GM04504 (cell line): ENCODE measurements around the gene CYP1B1.

Experiments used
- DNase-seq: peaks from one replicate; pipeline ENCODE4 v3.0.0-alpha.2; 2012; ENCODE audit warnings: low read depth

Gene CYP1B1

DNA sequence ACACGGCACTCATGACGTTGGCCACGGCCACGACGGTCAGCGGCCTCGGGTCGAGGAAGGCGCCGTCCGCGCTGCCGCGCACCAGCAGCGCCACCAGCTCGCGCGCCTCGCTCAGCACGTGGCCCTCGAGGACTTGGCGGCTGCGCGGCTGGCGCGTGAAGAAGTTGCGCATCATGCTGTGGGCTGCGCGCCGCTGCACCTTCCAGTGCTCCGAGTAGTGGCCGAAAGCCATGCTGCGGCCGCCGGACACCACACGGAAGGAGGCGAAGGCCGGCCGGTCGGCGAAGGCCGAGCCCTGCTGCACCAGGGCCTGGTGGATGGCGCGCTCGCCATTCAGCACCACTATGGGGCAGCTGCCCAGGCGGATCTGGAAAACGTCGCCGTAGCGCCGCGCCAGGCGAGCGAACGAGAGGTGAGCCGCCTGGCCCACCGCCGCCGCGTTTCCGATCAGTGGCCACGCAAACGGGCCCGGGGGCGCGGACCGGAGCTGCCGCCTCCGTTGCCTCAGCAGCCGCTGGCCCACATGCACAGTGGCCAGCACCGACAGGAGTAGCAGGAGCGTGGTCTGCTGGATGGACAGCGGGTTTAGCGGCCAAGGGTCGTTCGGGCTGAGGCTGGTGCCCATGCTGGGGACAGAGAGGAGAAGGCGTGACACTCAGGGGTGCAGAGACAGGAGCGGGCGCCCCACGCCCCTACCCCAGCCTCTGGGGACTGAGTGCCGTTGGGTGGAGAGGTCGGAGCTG, 1.0 kb downstream of the CYP1B1 start:
- DNase-seq, result no peak

DNA sequence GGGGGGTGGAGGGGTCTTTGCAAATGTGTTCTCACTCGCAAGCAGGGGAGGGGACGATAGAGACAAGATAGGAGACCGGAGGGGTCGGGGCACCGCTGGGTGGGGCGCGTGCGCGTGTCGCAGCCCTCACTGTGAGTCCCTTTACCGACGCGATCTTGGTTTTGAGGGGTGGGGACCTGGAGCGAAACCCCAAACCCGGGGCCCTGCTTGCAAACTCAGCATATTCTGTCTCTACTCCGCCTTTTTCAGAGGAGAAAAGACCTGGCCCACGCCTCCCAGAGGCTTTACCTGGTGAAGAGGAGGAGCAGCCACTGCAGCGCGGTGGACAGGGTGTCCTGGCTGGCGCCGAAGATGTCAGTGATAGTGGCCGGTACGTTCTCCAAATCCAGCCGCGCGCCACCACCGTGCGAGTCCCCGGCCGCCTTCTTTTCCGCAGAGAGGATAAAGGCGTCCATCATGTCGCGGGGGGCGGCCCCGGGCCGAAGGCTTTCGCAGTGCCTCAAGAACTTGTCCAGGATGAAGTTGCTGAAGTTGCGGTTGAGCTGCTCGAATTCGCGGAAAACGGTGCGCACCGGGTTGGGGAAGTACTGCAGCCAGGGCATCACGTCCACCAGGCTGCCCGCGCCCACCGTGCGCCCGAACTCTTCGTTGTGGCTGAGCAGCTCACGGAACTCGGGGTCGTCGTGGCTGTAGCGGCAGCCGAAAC, 1.7 kb downstream of the CYP1B1 start:
- DNase-seq, result no peak

DNA sequence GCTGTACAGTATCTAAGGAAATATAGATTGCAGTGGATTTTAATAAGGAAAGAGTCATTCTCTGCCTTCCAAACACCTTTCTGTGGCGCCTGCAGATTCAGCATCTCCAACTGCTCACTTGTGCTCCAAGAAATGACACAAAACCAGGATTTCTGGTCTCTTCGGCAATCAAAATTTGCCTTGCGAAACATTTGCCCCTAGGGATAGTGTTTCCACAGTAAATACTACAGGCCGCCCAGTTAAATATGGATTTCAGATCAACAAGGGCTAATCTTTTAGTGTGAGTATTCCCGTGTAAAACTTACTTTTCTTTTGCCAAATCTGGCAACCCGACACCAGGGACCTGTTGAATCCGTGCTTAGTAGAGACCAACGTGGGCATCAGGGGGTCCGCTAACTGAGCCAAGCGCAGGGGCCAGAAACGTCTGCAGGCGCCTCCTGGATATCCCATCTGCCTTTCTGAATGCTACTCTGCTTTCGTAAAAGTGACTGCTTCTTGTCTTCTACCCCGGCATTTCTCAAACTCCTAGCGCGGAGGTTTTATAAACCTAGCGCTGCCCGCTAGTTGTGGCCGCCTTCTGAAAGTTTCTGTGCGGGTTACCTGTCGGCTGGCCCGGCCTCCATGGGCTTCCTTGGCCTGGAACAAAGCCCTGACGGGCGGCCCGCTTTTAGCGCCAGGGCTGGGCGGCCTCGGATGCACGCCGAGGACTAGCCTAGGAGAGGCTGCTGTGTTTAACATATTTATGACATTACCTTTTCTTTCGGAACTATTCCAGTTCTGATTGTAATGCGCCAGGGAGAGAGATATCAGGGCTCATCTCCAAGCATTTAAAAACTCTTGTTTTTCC, 2.5 kb downstream of the CYP1B1 start:
- no peak for DNase-seq

DNA sequence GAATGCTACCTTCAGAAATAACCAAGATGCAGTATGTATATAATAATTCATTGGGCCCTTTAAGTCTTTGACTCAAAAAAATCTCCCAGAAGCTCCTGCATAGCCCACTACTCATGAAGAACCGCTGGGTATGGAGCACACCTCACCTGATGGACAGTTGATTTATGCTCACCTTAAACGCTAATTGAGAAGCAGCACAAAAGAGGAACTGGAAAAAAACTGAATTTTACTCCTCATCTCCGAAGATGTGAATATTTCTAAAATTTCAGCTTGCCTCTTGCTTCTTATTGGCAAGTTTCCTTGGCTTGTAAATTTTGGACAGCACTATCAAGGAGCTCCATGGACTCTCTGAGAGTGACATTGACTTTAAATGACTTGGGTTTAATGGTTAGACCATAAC, 5.5 kb downstream of the CYP1B1 start:
- DNase-seq, result no peak

DNA sequence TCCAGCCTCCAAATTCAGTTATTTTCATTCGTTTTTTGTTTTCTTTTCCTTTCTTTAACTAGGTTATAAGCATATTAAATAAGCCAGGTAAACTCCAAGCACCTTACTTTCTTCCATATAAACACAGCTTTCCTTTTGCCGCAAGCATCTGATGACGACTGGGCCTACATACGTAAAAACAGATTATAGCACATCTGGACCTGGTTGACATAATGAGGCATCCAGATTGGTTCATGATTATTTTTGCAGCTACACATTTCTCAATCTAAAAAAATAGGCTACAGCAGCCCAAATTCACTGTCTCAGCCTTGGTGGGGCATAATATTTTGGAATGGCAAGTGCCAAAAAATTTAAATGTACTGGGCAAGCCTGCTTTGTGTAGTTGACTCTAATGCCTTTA, 7.7 kb downstream of the CYP1B1 start:
- no peak for DNase-seq

DNA sequence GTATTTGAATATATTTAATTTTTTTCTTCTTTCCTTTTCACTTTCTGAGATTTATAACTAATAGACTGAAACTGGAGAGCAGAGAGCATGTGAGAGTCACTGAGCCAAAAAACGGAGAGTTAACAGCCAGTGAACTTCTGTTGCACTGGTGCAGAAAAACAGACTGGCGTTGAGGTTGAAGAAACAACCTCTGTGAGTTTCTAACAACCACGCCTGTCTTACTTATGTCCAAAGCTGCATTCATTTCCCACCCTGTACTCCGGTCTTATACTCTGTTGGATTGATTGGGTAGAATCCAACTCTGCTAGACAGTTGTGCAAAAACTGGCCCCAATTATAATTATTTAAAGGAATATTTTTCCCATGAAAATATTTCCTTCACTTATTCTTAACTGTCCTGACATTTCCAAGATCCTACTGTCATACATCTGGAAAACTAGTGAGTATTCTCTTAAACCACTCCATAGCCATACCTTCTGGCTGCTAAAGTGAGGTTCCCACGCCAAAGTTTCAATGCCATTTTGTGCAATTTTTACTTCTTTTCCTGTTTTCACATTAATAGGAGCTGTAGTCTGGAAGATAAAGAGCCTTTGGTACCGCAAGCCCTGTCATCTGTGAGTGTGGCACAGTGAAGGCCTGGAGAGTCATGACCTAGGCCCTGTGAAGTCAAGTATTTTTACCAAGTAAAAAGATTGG, 9.4 kb downstream of the CYP1B1 start:
- no peak for DNase-seq

DNA sequence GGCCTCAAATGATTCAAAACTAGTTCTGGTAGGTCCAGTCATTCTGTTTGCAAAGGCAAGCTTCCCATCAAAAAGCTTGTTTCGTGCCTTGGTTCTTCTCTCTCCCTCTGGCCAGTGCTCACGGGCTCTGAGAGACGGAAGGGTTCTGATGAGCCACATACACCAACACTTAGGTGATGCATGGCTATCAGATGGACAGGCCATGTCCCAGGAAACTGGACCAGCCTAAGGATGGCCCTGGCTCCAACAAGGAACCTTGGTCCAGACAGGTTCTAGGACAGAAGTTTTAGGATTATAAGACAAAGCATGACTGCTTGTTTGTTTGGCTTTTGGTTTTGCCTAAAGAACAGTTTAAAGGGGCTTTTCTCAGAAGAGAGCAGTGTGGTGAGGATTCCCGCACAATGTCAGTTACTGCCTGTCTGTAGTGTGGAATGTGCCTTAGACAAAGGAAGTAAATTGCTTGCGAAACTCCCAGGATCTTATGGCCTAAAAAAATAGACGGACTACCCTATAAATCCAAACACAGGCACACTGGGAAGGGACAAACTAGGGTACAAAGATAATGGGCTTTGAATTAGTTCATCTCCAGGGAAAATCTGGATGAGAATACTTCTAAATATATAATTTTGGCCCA, 10.3 kb downstream of the CYP1B1 start:
- no peak for DNase-seq

DNA sequence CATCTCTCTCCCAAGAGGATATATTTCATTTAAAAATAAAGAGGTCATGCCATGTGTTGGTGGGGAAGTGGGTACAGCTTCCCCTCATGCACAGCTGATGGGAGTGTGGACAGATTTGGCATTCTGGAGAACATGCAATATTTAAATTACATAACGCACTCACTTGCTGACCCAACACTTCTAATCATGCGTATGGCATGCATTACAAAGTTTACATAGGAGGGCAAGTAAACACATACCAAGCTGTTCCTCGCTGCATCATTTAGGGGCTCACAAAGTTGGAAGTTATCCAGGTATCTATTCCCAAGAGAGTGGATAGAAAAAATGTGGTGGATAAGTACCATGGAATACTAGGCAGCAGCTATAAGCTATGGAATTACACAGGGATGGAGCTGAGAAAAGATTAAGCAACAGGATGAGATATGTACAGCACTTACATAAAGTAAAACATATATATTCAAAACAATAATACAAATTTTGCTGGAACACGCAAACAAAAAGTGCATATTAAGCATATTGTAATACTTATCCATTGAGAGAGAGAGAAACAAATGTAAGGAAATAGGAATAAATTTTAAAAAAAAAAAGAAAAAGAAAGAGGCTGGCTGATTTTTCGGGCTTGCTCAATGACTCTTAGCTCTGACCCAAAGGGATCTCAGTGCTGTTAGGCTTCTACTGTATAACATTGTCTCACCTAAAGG, 11.0 kb downstream of the CYP1B1 start:
- no peak for DNase-seq

DNA sequence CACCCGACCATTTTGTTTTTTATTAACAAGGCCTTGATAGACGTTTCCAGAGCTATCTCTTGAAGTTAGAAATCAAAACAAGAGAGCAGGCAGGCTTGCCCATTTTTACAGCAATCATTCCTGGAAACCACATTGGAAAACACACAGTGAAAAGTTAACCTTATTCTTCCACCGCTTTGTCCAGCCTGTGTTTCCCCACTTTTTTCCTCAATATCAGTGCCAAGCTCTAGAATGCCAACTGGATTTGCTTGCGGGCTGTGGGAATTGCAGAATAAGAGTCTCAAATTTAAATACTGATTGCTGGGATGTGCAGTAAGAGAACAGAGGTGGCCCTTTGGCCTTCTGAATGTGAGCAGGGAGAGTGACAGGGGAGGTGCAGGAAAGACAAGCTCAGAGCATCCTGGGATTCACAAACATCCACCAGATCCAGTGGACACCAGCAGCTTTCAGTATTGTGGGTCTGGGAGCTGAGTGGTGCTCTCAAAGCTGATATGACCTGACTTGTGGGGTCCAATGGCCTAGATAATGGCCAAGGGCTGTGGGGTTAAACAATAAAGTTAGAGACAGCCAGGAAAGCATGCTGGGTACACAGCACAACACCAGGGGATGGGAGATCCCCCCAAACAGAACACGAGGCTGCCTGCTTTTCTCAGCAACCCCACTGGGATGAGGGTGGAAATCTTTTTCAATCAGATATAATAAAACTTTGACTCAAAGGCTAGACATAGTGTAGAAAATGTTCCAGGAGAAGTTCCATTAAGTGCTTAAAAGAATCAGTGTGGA, 15.5 kb downstream of the CYP1B1 start:
- DNase-seq, result no peak

DNA sequence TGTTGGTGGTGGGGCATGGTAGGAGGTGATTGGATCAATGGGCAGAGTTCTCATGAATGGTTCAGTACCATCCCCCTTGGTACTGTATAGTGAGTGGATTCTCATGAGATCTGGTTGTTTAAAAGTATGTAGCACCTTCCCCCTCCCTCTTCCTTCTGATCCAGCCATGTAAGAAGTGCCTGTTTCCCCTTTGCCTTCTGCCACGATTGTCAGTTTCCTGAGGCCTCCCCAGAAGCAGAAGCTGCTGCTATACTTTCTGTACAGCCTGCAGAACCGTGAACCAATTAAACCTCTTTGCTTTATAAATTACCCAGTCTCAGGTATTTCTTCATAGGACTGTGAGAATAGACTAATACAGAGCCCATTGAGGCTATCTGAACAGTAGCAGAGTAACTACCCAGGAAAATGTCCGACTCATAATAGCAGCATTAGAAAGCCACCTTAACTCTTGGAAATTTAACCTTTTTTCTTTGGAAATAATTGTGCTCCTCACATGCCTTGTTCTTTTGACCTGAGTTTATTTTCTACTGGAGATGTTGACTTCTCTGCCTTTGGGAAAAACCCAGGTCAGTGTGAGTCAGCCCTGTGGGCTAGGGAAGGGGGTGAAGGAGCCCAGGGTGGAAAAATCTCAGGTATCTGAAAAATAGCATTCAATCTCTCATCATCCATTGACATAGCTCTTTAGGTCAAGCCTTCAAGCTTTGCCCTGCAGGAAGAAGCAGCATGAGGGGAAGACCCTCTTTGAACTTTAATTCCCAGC, 18.1 kb downstream of the CYP1B1 start:
- DNase-seq, result no peak

DNA sequence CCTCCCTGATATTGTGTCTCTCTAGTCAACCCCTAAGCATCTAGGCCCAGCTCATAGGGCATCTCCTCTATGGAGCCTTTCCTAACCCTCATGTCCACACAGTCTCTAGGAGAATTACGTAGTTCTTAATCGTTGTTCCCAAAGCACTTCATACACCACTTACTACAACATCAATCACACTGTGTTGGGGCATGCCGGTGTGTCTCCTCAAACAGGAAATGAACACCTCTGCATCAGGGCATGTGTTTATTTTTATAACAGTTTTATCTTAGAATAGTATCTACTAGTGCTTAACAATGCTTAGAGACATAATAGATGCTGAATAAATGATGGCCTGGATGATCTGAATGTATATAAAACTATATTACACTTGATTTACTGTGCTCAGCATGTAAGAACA, 19.7 kb downstream of the CYP1B1 start:
- no peak for DNase-seq

DNA sequence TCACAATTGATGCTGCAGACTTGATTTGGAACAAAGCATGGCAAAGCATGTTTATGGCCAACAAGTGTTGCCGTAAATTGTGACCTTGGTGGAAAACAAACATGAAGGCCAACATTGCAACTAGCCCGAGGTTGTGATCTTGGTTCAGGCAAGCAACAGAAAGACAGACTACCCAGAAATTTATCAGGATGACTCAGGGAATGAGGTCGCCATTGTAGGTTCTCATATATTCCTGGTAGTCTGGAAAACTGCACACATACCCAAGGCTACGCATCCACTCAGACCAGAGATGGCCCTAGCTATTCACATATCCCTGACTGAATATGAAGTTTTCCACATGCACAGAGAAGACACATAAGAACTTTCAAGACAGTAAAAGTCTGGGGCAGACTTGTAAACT, 30.1 kb downstream of the CYP1B1 start:
- DNase-seq, result no peak

DNA sequence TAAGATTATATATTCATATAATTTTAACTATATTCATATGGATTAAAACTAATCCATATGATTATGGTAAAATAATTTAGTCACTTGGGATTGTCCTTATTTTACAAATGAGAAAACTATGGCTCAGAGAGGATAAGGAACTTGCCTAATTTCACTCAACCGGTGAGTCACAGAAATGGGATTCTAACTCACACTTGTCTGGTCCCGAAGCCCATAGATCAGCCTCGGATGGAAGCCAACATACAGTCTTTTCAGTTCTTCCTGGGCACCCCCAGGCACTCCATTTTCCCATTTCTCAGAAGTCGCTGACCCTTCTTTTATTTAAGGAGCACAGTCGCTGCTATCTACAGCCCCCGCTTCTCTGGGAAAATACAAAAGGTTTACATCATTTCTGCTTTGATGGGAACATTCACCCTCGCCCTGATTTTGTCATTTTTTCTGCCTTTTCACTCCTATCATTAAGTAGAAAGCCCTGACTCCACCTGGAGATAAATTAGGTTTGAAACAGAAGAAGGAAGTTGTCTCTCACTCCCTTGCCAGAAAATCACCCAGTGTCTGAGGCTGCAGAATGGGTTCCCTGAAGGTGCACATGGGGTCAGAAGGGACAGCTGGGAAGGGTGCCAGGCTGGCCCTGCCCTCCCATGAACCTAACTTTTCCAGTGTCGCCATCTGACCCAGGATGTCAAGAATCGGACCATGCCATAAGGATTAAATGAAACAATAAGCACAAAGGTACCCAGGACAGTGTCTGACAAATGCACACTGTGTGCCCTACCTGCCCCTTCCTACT, 36.6 kb downstream of the CYP1B1 start:
- no peak for DNase-seq

DNA sequence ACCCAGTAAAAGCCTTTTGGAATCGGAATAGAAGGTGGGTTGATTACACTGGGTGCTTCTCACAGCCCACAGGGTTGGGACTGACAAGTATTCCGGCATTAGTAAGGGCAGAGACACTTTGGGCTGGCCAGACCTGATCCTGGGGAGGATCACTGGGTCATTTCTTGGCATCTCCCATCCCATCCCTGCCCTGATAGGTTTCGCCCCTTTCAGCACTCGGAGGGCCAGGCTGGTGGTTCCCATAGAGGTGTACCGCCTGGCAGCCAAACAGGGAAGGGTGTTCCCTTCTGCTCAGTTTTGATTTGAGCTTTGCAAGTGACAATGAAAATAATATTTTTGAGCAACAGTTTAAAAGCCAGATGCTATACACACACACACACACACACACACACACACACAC, 37.3 kb downstream of the CYP1B1 start:
- no peak for DNase-seq

DNA sequence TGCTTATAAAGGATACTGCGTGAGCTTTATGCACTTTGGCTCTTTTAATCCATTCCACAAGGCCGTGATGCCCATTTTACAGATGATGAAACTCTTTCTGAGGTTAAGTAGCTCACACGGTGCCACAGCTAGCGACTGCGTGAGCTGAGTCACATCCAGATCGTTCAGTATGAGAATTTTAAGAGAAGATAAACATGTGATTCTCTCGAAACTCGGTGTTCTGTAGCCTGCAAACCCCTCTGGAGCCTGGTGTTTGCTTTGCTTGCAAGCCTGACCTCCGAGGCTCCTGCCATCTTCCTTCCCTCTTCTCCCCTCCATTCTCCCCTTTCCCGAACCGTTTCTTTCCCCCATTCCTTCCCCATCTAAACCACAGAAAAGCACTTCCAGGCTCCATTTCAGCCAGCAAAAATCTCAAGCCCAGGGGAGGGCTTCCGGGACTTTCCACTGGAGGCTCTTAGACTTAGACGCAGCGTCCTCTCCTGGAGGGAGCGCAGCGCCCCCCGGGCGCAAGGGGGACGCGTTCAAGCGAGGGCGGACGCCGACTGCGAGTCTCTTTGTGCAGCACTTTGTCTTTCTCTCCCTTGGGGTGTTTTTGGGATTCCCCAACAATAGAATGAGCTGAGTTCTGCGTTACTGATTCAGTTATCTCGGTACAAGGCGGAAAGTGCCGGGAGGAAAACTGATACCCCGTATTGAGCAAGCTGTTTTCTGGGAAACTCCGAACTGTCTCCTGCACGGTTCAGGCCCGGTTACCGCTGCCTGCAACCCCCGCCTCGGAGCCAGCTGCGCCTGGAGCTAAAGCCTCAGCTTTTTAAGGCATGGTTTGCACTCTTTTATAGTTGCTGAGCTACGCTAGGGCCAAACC, 38.0 kb downstream of the CYP1B1 start:
- no peak for DNase-seq

DNA sequence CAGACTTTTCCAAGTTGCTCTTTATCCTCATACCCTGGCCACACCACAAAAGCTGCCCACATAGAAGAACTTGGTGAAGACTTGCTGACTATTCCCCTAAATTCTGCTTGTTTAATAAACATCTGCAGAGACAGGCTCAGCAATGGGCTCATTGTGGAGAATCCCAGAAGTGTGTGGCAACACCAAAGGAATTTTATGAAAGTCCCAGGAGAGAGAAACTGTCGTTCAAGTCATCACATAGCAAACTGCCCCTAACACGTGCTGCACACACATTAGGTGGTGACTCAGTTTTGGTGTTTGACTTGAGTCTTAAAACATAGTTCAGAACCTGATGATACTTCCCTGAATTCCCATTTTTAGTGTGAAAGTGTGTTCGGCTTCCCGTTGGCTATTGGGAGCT, 38.6 kb downstream of the CYP1B1 start:
- no peak for DNase-seq

DNA sequence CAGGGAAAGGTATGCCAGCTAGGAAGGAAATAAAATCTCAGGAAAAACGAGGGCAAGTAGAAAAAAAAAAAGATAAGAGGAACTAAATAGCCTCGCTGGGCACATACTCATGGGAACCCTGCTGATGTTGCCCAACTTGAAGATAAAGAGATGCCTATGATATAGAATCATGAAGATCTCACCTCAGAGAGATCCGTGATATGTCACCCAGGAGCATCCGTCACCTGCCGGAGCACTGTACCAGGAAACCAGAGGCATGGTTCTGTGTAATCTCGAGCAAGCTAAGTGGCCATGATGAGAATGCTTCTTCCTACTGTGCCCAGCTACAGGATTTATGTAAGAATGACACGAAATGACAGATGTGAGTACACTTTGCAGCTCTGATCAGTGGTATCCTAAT, 40.0 kb downstream of the CYP1B1 start:
- no peak for DNase-seq

DNA sequence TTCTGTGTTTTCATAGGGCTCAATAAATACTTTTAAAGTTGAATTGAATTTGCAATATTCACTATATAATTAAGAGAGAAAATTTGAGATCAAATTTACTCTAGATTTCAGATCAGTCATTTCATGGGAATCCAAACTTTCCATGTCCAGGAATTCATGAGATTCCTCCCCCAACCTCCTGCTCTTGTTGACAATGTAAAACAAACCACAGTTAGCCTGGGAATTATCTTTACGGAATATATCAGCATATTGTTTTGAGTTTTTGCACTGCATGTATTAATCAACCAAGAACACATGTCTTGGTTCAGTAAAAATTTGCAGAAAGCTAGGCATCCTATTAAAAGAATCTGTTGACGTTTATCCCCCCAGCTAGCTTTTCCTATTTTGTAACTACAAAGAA, 42.3 kb downstream of the CYP1B1 start:
- DNase-seq, result no peak
